GM19438 (cell line): ENCODE results near the gene NRP2.

ENCODE experiments used
- ATAC-seq: cut with Tn5 transposase; IDR thresholded peaks from one replicate; pipeline ENCODE4 v1.9.1; 2021; ENCODE audit warnings: low read depth; ENCODE audit not compliant: unreplicated experiment

Gene NRP2

DNA sequence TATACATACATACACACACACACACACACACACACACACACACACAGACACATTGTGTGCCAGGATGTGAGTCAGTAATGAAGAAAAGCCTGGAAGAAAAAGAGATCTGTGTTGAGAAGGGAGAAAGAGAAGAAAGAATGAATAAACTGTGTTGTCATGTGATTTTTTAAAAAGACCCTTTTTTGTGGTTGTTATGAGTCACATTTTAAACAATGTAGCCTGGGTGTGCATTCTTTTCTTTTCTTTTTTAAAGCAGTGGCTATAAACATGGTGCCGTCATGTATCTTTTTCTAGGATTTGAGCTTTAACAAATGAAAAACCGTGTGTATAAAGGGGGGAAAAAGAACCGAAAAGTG, 87.2 kb downstream of the NRP2 start:
- no peak for ATAC-seq

DNA sequence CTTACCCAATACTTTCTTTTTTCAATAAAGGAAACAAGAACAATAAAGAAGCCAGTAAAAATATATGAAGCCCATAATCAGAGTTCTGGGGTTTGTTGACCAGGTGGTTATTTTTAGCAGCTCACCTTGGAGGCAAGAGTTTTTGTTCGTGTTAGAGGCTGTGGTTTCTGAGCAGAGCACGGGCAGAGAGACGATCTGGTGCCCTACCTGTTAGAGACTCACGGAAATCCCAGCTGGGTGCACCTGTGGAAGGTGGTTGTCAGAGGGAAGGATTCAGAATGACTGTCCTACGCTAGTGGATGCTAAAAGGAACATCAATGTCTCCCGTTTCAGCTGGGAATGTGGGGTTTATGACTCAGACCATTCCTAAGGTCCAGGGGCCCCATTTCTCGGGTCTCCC, 87.6 kb downstream of the NRP2 start:
- ATAC-seq = no peak

DNA sequence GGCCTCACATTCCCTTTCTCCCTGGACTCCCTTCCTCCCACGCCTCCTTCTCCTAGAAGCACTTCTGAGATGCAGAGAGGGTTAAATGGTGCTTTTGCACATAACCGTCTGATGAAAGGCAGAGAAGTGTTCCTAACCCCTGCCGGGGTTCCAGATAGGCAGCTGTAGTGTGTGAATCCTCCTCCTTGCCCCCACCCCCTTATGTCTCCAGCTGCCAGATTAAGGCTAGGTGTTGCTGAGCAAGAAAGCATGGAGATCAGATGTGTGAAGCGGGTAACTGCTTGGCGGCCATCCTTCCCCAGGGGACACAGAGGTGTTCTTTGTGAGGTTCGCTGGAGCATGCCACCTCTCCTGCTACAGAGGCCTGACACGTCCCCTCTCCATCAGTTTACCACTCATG, 88.3 kb downstream of the NRP2 start:
- ATAC-seq = no peak

DNA sequence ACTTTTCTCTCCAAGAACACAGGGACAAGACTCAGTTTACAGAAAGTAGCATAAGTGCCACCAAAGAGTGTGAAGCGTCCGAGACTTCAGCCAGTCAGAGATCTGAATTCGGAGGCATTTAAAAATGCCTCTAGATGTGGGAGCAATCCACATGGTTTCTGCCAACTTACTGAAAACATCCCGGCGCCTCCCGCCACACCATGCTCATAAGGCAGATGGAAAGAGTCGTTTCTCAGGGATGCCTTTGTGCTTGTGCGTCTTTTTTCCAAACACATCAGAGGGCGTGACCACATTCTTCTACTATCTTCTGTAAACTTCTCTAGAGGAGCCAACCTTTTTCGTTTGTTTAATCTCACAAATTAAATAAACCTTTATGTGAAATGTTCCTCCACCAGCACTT, 88.7 kb downstream of the NRP2 start:
- ATAC-seq = no peak

DNA sequence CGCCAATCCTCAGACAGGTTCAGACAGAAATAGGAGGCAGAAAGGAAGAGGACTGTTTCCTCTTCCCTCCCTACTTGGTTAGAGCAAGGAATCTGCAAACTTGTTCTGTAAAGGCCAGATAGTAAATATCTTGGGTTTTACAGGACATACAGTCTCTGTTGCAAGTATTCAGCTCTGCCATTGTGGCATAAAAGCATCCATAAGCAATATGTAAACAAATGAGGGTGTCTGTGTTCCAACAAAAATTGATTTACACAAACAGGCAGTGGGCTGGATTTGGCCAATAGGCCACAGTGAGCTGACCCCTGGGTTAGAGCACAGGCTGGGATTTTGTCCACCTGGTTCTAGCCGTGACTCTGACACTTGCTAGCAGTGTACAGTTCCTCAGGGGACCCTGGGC, 89.4 kb downstream of the NRP2 start:
- no peak for ATAC-seq

DNA sequence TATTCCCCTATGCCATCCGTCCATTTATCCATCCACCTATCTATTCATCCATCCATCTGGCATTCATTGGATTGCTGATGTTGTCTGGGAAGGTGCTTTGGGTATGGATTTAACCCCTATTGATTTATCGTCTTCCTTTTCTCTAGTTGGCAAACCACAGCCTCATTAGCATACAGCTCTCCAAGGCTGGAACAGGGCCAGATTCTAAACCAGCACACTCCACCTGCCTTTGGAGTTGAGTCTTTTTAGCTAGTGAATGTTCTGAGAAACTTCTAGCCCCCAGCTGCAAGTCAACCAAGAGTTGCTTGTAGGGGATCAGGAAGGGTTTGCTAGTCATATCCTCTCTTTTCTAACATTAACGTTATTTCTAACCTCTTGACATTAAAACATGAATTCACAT, 90.7 kb downstream of the NRP2 start:
- no peak for ATAC-seq

DNA sequence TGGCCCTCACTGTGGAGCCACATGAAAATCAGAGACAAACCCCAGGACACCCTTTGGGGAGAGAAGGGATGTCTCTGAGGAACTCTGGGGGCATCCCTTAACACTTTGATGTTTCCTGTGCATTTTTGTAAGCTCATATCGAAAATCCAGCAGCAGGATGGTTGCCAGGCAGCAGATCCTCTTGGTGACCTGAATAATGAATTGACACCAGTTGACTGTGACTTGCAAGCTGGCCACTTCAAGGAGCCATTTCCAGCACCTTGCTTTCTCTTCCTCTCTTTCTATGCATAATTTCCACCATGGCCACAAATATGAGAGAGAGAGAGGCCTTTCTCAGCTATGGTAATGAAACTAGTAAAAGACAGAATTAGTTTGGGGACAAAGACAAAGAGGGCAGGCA, 91.7 kb downstream of the NRP2 start:
- ATAC-seq = no peak

DNA sequence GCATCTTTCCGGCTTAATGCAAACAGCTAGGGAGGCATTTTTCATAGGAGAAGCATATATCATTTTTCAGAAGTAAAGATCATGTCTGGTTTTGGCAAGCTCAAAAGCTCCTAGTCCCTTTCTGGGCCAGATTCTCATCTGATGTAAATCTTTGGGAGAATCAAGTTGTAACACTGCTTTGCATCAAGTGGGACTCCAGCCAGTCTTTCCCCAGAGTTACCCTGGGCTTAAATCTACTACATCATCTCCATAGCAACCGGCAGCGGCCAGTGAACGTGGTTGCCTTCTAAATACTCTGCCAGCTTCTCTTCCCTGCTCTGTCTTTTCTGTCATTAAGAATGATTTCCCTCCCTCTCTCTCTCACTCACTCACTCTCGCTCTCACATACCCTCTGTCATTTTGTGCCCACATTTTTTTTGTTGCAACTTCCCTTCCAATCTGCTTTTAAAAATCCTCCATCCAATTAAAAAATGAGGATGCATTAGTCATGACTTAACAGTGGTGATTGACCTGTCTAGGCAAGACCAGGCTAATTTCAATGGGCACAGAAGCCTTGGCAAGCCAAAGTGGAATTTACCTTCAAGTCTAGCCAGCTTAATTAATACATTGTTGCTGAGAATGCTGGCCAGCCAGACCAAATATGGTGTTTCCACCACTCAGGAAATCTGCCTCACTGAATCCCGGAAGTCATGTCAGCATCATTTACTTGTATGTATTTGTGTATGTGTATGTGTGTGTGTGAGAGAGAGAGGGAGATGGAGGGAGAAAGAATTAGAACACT, 93.0 kb downstream of the NRP2 start:
- no peak for ATAC-seq

DNA sequence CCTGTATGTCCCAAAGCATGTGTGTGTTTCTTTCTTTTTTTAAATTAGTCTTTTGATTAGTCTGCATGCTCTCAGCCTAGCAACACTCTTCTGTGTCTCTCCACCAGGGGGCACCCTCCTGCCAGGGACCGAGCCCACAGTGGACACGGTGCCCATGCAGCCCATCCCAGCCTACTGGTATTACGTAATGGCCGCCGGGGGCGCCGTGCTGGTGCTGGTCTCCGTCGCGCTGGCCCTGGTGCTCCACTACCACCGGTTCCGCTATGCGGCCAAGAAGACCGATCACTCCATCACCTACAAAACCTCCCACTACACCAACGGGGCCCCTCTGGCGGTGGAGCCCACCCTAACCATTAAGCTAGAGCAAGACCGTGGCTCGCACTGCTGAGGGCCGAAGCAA, 93.8 kb downstream of the NRP2 start:
- no peak for ATAC-seq

DNA sequence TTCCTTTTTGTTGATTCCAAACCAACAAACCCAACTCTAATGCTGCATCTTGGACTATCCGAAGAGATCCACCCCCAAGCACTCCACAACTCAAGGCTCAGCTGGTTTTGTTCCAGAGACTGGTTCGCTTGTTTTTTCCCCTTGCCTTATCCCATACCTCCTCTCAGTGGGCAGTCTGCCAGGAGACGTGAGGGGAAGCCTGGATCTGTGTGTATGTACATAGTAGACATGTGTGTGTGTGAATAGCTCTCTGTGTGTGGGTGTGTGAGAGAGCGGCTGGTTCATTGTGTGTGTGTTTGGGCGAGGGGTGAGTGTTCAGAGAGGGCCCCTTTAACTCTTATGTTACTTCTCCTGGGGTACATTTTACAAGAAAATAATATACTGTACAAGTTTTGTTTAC, 94.4 kb downstream of the NRP2 start:
- no peak for ATAC-seq

DNA sequence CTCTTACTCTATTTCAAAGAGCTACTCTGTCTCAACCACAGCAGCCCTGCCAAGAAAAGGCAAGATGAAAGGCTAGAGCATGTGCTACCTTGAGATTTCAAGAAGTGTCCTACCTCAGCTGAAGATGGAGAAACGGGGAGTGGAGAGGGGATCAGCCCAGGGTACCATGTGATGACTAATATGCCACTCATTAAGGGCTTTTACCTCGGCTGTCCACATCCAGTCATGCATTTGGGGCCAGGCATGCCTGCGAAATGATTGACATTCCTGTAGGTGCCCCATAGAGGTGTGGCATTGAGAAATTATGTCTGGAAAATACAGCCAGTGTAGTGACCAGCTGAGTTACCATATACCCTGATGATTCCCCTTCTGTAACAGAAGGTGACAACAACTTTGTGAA, 96.1 kb downstream of the NRP2 start:
- no peak for ATAC-seq

DNA sequence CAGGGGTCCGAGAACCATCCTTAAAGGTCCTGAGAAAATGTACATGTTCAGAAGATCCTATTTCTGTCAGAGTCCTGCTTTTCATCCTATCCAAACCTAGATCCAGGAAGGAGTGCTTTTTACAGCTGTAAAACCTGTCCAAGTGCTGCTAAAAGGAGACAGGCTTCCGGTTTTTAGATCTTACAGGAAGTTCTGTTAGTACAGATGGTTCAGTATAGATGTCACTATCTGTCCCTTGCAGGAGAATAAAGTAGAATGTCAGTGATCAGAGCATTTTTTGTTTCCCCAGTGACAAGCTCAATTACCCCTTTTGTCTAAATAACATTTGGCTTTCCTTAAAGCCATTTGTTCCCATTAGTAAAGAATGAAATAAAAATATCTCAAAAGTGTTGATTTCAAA, 98.3 kb downstream of the NRP2 start:
- no peak for ATAC-seq

DNA sequence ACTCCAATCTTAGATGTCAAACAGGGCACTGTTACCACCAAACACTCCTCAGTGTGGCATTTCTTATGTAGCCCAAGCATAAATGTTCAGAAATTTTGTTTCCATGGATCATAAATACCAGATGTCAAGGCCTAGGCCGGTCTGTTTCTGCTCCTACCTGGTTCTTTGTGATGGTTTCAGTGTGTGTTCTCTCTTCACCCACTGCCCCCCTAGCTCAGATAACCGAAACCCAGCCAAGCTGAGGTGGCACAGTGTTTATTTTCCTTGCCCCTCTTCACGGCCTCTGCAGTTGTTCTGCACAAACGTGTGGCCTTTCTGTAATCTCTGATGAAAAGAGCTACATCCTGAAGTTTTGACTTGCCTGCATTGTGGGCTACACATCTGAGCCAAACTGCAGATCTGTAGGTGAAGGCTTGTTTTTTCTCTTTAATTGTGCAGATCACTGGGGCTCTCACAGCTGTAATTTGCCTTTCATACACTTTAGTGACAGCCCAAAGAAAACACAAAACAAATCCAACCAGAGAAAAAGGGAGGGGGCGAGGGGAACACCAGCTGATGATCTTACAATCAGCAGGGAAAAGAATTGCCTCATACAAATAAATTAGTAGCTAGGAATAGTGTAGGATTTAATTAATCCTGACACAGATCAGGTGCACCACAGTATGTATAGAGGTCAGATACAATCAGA, 99.1 kb downstream of the NRP2 start:
- no peak for ATAC-seq

DNA sequence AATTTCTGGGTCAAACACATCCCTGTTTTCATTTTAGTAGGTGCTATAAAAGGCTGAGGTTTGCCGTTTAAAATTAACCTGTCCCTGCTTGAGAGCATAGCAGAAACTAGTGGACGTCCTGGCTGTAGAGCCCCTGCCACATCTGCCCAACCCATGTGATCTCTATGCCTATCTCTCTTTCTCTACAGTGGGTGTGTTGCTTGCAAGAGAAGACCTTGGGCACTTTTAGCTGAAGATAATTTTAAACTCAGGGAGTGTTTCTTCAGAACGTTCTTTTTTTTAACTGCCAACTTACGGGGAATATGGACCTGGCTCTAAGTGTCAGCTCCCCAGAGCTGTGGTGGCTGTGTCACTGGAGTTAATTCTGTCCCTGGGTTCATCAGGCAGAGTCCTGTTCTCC, 100.6 kb downstream of the NRP2 start:
- no peak for ATAC-seq

DNA sequence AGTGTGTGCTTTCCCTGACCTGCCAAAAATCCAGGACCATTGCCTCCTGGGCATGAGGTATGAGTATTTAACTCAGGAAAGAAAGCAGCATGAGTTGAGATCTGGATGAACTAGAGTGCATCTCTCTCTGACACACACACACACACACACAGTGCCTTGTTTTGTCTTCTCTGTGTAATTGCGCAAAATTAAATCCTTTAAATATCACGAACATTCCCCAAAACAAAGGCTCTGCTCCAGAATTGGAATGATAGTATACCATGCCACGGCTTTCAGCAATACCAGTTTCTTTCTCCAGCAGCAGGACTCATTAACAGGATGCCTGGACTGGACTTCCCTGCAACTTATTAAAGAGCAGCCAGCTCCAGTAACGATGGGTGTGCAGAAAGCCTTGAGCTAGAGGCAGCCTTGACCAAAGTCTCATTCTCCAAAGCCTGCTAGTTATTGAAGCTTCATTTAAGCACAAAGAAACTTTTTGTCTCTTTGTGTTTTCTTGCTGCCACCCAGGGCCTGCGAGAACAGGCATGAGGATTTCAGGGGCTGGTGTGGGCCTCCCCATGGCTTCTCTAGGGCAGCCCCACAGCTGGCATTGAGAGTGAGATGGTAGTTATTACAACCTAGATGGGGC, 101.7 kb downstream of the NRP2 start:
- no peak for ATAC-seq

DNA sequence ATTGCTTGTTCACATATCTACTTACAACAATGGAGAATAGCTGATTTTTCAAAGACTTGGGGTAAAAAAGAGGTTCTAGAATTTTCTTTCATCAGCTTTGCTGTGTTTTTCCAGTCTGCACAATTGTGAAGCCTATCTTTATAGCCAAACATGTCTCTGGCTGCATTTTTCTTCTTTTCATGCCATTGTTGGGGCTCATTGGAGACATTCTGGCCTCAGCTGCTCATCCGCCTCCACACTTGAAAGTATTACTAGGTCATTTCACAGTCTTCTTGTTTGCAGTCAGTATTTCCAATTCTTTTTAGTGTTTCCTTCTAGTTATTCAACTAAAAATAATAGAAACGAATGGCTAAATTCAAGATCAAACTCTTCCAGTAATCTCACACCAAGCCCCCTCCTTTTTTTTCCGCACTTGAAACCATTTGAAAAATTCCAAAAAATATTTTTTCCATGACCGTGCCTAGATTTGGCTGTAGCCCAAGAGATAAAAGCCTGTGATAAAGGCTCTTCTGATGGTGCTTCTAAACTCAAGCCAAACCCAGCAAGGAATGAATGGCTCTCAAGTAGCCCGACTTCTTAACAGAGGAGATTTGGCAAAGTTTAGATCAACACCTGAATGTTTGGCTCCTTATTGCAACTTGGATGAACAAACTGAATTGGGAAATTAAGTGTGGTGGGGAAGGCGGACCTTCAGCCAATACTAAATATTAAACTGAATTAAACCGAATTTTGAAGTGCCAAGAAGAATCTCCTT, 103.4 kb downstream of the NRP2 start:
- no peak for ATAC-seq

DNA sequence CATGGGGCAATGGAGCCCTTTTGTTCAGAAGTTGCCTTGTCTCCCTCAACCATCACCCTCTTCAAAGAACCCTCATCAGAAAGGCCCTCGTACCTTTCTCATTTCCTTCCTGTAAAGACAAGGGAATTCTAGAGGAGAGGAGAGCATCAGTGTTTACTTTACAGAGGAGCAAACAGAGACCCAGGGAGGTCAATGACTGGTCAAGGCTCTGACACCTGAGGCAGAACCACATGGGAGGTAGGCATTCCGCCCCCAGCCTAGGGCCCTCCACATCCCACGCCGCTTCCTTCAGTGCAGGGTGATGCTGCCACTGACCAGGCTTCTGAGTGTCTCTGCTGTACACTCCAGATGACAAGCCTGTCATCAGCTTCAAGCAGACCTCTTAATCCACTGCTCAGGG, 104.7 kb downstream of the NRP2 start:
- no peak for ATAC-seq

DNA sequence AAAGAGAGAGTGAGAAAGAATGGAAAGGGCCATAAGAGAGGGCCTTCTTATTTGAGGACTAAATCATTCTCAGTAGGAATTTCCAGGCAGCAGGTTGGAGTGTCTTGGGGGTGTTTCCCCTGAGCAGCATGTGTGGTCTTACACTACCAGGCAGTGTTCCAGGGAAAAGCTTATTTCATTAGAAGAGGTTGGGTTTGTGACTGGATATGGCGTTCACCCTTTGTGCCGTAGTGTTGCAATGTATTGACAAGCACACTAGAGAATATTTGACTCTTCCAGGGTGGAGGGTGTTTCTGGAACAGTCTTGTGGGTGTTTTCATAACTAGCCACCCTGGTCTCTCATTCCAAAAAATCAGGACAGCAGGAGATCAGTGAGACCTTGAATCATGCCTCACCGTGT, 105.5 kb downstream of the NRP2 start:
- ATAC-seq = no peak

DNA sequence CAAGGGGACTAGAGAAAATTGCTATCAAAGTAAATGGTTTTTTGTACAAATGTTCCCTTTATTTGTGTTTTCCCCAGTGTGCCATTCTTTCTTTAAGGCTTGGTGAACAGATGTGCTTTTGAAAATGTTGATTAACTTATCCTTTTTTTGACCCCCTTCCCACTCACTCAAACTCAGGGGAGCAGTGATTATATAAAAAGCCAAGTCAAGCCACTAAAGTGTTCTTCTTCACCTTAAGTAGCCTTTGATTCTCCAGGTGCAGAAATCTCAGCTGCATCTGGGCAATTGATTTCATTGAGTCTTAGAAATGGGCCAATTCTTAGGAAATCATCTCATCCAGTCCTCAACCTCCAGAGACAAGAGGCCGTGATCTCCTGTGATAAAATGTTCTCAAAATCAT, 107.6 kb downstream of the NRP2 start:
- ATAC-seq = no peak

DNA sequence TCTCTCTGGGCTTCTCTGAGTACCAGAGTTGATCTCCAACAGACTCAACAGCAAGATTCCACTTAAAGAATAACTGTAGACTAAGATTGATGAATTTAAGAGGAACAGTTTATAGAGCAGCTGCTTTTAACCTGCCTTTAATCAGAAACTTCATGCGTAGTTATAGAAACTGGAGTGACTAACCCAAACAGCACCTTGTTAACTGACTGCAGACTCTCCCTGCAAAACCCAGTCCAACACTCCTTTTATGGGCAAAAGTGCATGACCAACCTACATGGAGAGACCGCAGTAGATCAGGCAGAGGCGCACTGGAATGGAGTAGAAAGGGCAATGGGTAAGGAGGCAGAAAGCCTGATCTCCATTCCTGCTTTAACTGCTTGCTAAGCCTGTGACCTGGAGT, 110.6 kb downstream of the NRP2 start:
- ATAC-seq = no peak

DNA sequence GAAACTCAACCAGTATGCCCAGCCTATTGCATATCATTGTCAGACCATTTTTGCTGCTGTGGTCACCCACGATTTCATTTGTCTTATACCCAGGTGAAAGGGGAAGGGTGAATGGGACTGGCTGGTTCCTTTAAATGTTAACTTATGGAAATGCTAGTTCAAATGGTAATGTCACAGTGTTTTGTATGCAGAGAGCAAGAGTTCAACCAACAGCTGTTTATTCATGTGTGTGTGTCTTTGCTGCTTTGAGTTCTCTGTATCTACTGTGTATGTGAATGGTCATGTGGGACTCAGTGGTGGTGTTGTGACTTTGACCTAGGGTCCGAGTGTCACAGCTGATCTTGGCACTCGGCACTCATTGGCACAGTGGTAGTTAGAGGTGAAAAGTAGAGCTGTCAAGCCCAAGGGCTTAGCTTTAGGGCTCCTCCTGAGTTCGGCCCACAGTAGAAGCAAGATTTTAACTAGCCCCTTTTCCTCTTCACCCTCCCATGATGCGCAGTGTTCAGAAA, 114.6 kb downstream of the NRP2 start:
- no peak for ATAC-seq
